ENCODE data around the gene OR6N1.

DNA sequence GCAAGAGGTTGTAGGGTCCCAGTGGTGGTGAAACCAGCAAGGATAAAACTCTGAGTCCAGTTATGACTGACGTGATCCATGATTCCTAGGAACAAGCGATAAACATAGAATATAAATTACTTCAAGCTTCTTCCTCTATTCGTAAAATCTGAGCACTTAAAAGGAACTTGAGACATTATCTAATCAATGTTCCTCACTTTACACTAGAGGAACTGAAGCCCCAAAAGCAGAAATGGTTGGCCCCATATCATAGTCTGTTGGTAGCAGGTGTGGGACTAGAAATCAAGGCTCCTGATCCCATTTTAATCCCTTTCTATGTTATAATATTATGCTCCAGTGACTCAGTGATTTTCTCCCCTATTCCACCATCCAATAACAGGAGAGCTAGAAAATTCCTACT lies 37.3 kb upstream of the OR6N1 start:
- TF ChIP-seq EP300 (IDR thresholded peaks at IDR 0.05; ENCODE audit: borderline replicate concordance) (no peak), ZBTB7A (IDR thresholded peaks at IDR 0.05; ENCODE audit: low read depth) (no peak), RAD21 (IDR thresholded peaks at IDR 0.05; ENCODE audit: low read depth) (no peak), TCF12 (IDR thresholded peaks at IDR 0.05; ENCODE audit: low read depth) (no peak), TEAD4 (IDR thresholded peaks at IDR 0.05) (no peak)
- TF ChIP-seq, protein P1, sequence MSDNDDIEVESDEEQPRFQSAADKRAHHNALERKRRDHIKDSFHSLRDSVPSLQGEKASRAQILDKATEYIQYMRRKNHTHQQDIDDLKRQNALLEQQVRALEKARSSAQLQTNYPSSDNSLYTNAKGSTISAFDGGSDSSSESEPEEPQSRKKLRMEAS (IDR thresholded peaks at IDR 0.05) = no peak
